ENCODE results near the gene ALPL.

Gene ALPL

GRCh38 chr1:21593231-21593630, 84.0 kb downstream of the ALPL start:
- Histone ChIP-seq H3K36me3 (ENCODE audit: control insufficient read depth in 2 of 2, insufficient read depth in 1 of 2, low read length in 2 of 2) (no peaks in the 10 kb centered on the region), H3K4me1 (ENCODE audit: control insufficient read depth, insufficient read depth, low read length) (no peaks in the 10 kb centered on the region), H3K27ac (ENCODE audit: extremely low read depth, low read depth, low read length) (no peak overlapping the region), H3K9me3 (ENCODE audit: control insufficient read depth, insufficient read depth, low read depth, low read length) (no peaks in the 10 kb centered on the region), H3K4me3 (ENCODE audit: low read depth, low read length) (no peak overlapping the region)
- peak; percentile 34; the same call in 1 of the 2 replicates for TF ChIP-seq SP2 (tag by site-specific recombination; IDR thresholded peaks at IDR 0.05)
- no peak for TF ChIP-seq ZNF292 (tag by site-specific recombination; IDR thresholded peaks at IDR 0.05; ENCODE audit: borderline replicate concordance, low read depth)
- no peak for TF ChIP-seq PBX3 (CRISPR knock-in tag; IDR thresholded peaks at IDR 0.05)
- no peak for TF ChIP-seq ZBTB20 (tag by site-specific recombination; IDR thresholded peaks at IDR 0.05)
- TF ChIP-seq ZNF654 (tag by site-specific recombination; IDR thresholded peaks at IDR 0.05; ENCODE audit: low read depth), result no peak
- no peak for TF ChIP-seq ZNF501 (tag by site-specific recombination; IDR thresholded peaks at IDR 0.05)
- ChIA-PET CTCF (interaction anchor here (1.1 kb wide), 1 partner anchor 102 kb away, joined by 3 read pairs; no protein-coding TSS in a partner anchor), POLR2A (no interaction called here)

- Histone ChIP-seq H3K36me3 (ENCODE audit: control insufficient read depth in 2 of 2, insufficient read depth in 1 of 2, low read length in 2 of 2) (no peaks in the 10 kb centered on the region), H3K4me3 (ENCODE audit: low read depth, low read length) (no peak overlapping the region), H3K9me3 (ENCODE audit: control insufficient read depth, insufficient read depth, low read depth, low read length) (no peaks in the 10 kb centered on the region), H3K27ac (ENCODE audit: extremely low read depth, low read depth, low read length) (no peak overlapping the region), H3K4me1 (ENCODE audit: control insufficient read depth, insufficient read depth, low read length) (no peaks in the 10 kb centered on the region)
- TF ChIP-seq REST (tag by site-specific recombination; IDR thresholded peaks at IDR 0.05) (peak; percentile 77), KLF1 (tag by site-specific recombination; IDR thresholded peaks at IDR 0.05) (0 out of 2 replicates have a peak, but pooled peaks have one; percentile 28), GLIS2 (tag by site-specific recombination; IDR thresholded peaks at IDR 0.05) (peak; percentile 28; the same call in 1 of the 2 replicates), BCL6B (tag by site-specific recombination; IDR thresholded peaks at IDR 0.05) (no peak), ZIC2 (tag by site-specific recombination; IDR thresholded peaks at IDR 0.05) (0 out of 2 replicates have a peak, but pooled peaks have one; percentile 36)
- ChIA-PET CTCF (interaction anchor here (0.6 to 2.4 kb wide), 8 partner anchors 21 to 382 kb away, joined by 3 to 7 read pairs (median 4); no protein-coding TSS in a partner anchor), POLR2A (no interaction called here)
Measured at GRCh38 chr1:21594501-21594900, 85.3 kb downstream of the ALPL start.

- Histone ChIP-seq H3K4me3 (ENCODE audit: low read depth, low read length) (no peak overlapping the region), H3K36me3 (ENCODE audit: control insufficient read depth in 2 of 2, insufficient read depth in 1 of 2, low read length in 2 of 2) (no peaks in the 10 kb centered on the region), H3K27ac (ENCODE audit: extremely low read depth, low read depth, low read length) (no peak overlapping the region), H3K9me3 (ENCODE audit: control insufficient read depth, insufficient read depth, low read depth, low read length) (no peaks in the 10 kb centered on the region), H3K4me1 (ENCODE audit: control insufficient read depth, insufficient read depth, low read length) (no peaks in the 10 kb centered on the region)
- CTCF ChIA-PET, result interaction anchor here (0.6 to 2.4 kb wide), 23 partner anchors 15 to 1193 kb away, joined by 3 to 10 read pairs (median 4); no protein-coding TSS in a partner anchor
- POLR2A ChIA-PET, result no interaction called here
- 0 out of 2 replicates have a peak, but pooled peaks have one; percentile 18 for TF ChIP-seq KLF17 (tag by site-specific recombination; IDR thresholded peaks at IDR 0.05)
- no peak for TF ChIP-seq ZNF148 (tag by site-specific recombination; IDR thresholded peaks at IDR 0.05; ENCODE audit: borderline replicate concordance)
- 0 out of 2 replicates have a peak, but pooled peaks have one; percentile 29 for TF ChIP-seq ZNF24 (tag by site-specific recombination; IDR thresholded peaks at IDR 0.05)
- peak; percentile 99 for TF ChIP-seq ZNF121 (tag by site-specific recombination; IDR thresholded peaks at IDR 0.05)
- peak; percentile 38 for TF ChIP-seq ZNF366 (tag by site-specific recombination; conservative IDR thresholded peaks at IDR 0.05)
- 0 out of 2 replicates have a peak, but pooled peaks have one; percentile 16 for TF ChIP-seq KLF9 (tag by site-specific recombination; IDR thresholded peaks at IDR 0.05; ENCODE audit: low read depth)
- TF ChIP-seq ZSCAN30 (tag by site-specific recombination; IDR thresholded peaks at IDR 0.05), result 0 out of 2 replicates have a peak, but pooled peaks have one; percentile 29
- peak; percentile 23; the same call in 1 of the 2 replicates for TF ChIP-seq KLF8 (tag by site-specific recombination; IDR thresholded peaks at IDR 0.05)
- peak; percentile 80 for TF ChIP-seq ZNF654 (tag by site-specific recombination; IDR thresholded peaks at IDR 0.05; ENCODE audit: low read depth)
Measured at GRCh38 chr1:21594935-21595897, 86.0 kb downstream of the ALPL start.
